ENCODE results near the gene PFAS.
"Not testable (repeated sequence)": the region's sequence is repeated elsewhere in the genome, so short reads cannot be mapped to it uniquely, and the experiment has no call there.

The PFAS gene

GRCh38 chr17:8227238-8227581 lies 21.9 kb upstream of the PFAS start:
- no peak for DNase-seq (ENCODE audit: low spot score)

DNA sequence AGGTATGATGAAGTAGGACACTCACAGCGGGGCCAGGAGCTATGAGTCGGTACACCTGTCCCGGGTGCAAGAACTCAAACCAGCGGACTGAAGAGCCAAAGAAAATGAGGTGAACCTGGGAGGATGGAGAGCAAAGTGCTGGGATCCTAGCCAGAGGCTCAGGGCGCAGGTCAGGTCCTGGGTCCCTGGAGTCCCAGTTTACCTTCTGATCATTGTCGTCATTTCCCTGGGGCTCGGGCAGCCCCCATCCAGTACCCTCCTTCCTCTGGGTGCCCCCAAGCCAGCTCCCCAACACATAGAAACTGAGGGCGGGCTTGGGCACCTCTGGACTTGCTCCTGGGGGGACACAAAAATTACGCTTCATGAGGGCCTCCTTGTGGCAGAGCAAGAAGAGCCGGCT lies 17.4 kb upstream of the PFAS start:
- DNase-seq (ENCODE audit: low spot score): no peak

- no peak for DNase-seq (ENCODE audit: low spot score)
These were observed 14.5 kb upstream of the PFAS start for GRCh38 chr17:8234361-8235270.

GRCh38 chr17:8235676-8236075 lies 13.4 kb upstream of the PFAS start:
- no peak for DNase-seq (ENCODE audit: low spot score)

- no peak for DNase-seq (ENCODE audit: low spot score)
These were observed 11.9 kb upstream of the PFAS start for GRCh38 chr17:8237175-8237574.

DNA sequence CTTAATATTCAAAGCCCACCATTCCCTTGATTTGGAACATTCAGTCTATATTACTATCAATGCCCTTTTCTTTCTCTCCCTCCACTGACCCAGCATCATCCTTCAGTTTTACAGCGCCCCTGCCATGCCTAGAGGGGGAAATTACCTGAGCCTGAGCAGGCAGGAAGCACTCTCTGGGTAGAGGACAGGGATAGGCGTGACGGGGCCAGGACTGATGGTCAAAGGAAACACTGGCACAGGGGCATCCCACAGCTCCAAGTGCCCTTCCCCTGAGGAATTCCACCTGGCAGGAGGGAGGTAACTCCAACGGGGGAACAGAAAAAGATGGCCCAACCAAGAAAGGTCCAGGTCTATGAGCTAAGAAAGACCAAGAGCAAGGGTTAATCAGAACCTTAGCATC lies 11.2 kb upstream of the PFAS start:
- DNase-seq (ENCODE audit: low spot score): no peak

DNA sequence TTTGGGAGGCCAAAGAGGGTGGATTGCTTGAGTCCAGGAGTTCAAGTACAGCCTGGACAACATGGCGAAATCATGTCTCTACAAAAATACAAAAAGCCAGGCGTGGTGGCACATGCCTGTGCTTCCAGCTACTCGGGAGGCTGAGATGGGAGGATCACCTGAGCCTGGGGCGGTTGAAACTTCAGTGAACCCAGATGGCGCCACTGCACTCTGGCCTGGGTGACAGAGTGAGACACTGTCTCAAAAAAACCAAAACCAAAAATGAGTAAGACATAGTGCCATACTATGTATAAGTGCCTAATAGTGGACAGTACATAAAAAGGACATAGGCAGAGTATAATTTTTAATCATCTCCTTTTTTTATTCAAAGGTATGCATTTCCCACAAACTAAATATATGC lies 5.3 kb upstream of the PFAS start:
- DNase-seq (ENCODE audit: low spot score): no peak

DNA sequence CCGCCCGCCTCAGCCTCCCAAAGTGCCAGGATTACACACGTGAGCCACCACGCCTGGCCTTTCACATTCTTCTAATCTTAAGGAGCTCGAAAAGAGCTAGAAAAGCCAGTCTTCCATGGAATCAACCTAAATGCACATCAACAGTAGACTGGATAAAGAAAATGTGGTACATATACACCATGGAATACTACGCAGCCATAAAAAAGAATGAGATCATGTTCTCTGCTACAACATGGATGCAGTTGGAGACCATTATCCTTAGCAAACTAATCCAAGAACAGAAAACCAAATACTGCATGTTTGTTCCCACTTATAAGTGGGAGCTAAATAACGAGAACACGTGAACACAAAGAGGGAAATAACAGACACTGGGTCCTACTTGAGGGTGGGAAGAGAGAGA lies 4.3 kb upstream of the PFAS start:
- no peak for DNase-seq (ENCODE audit: low spot score)

DNA sequence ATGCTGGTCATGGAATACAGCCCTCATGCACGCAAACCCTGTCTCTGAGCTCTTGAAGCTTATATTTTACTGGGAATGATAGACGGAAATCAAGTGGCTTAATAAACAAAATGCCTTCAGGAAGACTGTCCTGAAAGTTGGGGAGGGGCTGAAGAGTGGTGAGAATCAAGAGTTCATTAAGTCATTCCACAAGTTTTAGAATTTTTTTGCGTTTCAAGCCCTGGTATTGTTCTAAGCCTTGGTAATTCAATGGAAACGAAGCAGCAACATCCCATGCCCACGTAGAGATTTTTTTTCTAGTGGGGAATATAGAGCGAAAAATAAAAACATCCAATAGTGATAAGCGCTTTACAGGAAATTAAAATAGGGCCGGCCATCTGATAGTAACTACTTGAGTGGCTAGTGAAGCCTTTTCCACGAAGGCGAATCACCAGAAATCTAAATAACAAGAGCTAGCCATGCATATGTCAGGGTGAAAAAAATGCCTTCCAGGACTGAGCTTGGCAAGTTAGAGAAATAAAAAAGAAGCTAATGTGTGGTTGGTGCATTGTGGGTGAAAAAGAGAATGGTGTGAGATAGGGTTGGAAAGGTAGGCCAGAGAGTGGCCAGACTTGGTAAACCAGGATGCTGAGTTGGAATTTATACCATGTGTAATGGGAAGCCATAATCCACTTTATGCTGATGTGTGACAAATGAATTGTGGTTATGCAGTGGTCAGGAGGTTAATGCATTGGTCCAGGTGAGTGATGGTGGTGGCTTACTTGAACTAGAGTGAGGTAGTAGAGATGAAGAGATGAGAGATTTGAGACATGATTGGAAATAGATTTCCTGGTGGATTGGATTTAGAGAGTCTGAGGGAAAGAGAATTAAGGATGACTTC lies 772 bp downstream of the PFAS start:
- DNase-seq (ENCODE audit: low spot score): no peak

DNA sequence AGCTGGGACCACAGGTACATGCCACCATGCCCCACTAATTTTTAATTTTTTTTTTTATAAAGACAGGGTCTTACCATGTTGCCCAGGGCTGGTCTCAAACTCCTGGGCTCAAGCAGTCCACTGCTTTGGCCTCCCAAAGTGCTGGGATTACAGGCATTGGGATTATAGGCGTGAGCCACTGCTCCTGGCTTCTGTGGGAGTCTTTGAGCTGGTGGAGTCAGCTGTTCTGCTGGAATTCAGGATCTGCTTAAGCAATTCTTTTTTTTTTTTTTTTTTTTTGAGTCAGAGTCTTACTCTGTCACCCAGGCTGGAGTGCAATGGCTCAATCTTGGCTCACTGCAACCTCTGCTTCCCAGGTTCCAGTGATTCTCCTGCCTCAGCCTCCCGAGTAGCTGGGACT lies 2.3 kb downstream of the PFAS start:
- DNase-seq (ENCODE audit: low spot score): not testable (repeated sequence)

DNA sequence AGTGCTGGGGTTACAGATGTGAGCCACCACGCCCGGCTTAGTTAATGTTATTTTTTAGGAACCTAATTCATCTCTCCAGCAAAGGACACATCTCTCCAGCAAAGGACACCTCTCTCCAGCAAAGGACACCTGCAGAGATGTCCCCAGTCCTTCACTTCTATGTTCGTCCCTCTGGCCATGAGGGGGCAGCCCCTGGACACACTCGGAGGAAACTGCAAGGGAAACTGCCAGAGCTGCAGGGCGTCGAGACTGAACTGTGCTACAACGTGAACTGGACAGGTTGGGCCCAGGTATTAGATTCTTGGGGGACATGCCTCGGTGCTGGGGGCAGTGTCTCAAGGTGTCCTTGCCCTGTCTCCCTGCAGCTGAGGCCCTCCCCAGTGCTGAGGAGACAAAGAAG lies 4.7 kb downstream of the PFAS start:
- DNase-seq (ENCODE audit: low spot score): no peak

- no peak for DNase-seq (ENCODE audit: low spot score)
These were observed 5.8 kb downstream of the PFAS start for GRCh38 chr17:8254881-8255280.

- no peak for DNase-seq (ENCODE audit: low spot score)
These were observed 6.4 kb downstream of the PFAS start for GRCh38 chr17:8255499-8255898.

DNA sequence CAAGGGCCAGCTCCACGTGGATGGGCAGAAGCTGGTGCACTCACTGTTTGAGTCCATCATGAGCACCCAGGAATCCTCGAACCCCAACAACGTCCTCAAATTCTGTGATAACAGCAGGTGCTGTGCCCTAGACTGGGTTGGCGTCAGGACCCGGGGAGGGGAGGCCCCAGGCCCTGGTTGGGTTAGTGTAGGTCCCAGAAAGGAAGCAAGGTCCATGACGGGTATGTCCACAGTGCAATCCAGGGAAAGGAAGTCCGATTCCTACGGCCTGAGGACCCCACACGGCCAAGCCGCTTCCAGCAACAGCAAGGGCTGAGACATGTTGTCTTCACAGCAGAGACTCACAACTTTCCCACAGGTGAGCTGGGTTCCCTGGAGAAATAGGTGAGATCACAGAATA lies 7.2 kb downstream of the PFAS start:
- DNase-seq (ENCODE audit: low spot score): no peak

DNA sequence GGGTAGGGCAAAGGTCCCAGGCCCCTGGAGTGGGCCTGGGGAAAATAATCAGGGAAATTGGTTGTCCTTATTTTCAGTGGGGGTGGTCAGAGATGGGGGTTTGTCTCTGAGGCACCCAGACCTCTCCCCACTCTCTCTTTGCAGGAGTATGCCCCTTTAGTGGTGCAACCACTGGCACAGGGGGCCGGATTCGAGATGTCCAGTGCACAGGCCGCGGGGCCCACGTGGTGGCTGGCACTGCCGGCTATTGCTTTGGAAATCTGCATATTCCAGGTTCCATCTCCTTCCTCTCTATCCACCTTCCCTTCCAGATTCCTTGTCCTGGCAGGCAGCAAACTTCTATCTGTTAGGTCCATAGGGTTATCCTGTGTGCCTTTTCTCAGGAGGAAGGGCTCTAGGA lies 7.6 kb downstream of the PFAS start:
- no peak for DNase-seq (ENCODE audit: low spot score)

GRCh38 chr17:8257801-8258200 lies 8.7 kb downstream of the PFAS start:
- no peak for DNase-seq (ENCODE audit: low spot score)

- no peak for DNase-seq (ENCODE audit: low spot score)
These were observed 15.2 kb downstream of the PFAS start for GRCh38 chr17:8264320-8264719.

DNA sequence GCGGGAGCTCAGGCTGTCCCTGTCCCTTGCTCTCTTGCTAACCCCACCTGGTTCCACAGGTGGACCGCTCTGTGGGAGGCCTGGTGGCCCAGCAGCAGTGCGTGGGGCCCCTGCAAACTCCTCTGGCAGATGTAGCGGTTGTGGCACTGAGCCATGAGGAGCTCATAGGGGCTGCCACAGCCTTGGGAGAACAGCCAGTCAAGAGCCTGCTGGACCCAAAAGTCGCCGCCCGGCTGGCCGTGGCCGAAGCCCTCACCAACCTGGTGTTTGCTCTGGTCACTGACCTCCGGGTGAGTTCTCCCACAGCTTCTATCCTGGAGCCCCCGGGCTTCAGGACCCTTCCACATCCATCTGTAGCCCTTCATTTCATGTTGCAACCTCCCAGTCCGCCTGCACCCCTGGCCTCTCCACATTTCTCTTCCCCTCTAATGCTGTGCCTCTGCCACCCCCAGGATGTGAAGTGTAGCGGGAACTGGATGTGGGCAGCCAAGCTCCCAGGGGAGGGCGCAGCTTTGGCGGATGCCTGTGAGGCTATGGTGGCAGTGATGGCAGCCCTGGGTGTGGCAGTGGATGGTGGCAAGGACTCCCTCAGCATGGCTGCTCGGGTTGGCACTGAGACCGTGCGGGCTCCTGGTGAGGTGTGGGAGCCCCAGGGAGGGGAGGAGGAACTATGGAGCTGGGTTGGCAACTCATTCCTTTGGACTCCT lies 15.9 kb downstream of the PFAS start:
- DNase-seq (ENCODE audit: low spot score): no peak

DNA sequence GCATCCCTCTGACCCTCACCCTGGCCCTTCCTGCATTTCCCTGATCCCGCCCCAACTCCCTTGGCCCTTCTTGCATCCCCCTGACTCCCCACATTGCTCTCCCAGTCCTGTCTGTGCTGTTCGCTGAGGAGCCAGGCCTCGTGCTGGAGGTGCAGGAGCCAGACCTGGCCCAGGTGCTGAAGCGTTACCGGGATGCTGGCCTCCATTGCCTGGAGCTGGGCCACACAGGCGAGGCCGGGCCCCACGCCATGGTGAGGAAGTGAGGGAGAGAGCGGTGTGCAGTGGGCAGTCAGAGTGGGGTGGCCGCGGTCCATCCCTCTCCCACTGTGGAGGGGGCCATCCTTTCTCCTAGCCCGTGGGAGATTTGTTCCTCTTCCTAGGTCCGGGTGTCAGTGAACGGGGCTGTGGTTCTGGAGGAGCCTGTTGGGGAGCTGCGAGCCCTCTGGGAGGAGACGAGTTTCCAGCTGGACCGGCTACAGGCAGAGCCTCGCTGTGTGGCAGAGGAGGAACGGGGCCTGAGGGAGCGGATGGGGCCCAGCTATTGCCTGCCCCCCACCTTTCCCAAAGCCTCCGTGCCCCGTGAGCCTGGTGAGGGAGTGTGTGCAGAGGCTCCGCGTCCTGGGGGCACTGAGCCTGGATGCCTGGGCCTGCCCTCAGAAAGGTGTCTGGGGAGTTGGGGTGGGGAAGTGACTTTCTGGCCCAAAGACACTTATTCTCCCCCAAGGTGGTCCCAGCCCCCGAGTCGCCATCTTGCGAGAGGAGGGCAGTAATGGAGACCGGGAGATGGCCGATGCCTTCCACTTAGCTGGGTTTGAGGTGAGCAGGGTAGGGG lies 17.8 kb downstream of the PFAS start:
- DNase-seq (ENCODE audit: low spot score): no peak

- DNase-seq (ENCODE audit: low spot score): no peak
These were observed 18.5 kb downstream of the PFAS start for GRCh38 chr17:8267480-8268147.

All from HuH-7.5 (cell line).